A204.1 (cell line): Measurements from ENCODE around the gene AGAP1.

ENCODE experiments used
- FAIRE-seq: peaks from 2 replicates; lab custom pipeline; 2012; peaks lifted over from hg19 to GRCh38; lab: Jason Lieb, UNC

AGAP1 gene

GRCh38 chr2:235569837-235570236 is 76.0 kb downstream of the AGAP1 start:
- no peak for FAIRE-seq

GRCh38 chr2:235570256-235570655 is 76.4 kb downstream of the AGAP1 start:
- FAIRE-seq: no peak

- FAIRE-seq: no peak
Measured at GRCh38 chr2:235570966-235571692, 77.3 kb downstream of the AGAP1 start.

DNA sequence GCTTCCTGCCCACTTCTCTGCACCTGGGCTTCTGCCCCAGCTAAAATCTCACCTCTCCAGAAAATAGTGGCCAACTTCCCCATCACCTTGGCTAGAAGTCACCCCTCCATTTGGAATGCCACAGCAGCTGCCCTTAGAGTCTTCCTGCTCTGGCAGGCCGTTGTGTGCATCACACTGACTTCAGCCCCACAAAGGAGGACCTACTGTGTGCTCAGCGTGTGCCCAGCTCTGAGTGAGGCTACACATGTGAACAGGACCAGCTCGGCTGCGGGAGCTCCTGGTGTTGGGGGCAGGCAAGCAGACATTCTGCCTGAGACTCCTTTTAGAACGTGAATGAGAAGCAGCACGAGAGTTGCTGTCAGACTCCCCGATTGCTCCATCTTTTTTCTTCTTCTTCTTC is 78.7 kb downstream of the AGAP1 start:
- FAIRE-seq: no peak

DNA sequence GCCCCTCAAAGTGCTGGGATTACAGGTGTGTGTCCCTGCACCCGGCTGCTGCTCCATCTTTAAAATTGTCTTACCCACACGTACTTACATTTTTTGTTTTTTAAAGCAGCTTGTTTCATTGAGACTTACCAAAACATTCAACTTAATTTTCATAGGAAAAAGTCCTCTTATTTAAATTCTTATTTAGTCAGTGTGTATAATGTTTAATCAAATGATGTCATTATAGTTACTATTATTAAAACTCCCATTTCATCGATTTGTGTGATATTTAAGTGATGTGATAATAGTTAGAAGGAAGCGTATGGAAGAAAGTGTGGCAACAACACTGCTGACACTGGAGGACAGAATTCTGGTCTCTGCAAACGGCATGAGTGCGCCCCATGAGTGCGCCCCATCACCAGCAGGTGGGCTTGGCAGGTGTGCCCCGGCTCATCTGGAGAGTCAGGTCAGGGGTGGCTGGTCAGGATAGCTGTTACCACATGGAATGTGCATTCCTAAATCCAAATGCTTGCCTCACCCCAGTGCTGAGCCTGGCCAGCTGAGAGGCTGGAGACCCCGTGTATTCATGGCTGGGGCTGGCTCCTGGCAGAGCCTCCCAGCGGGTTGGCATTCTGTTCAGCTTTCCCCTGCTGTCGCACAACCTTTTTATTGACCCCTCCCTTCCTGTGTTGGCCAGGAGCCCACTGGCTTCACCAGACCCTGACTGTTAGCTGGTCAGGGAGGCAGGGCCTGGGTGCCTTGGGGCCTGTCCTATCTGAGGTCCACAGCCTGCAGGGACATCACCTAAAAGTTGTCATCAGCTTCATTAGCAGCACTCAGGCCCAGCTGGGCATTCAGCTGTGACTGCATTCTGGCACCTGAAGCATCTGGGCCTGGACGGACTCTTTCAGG is 79.7 kb downstream of the AGAP1 start:
- no peak for FAIRE-seq

- no peak for FAIRE-seq
Measured at GRCh38 chr2:235575431-235575830, 81.6 kb downstream of the AGAP1 start.

DNA sequence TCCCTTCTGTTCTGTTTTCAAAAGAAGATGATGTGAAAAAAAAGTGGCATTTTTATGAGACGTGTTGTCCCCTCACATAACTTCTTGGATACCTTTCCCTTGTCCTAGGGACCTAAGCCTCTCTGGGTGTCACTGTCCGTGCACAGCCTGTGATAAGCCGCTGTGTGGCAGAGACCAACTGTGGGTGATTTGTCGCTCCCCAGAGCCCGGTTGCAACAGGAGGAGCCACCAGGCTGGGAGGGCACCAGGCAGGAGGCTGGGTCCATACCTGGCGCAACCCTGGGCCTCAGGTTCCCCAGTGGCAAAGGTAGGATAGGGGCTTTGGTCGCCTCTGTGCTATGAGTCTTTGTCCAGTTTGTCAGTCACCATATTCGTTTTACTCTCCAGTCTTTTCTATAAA is 82.1 kb downstream of the AGAP1 start:
- no peak for FAIRE-seq

DNA sequence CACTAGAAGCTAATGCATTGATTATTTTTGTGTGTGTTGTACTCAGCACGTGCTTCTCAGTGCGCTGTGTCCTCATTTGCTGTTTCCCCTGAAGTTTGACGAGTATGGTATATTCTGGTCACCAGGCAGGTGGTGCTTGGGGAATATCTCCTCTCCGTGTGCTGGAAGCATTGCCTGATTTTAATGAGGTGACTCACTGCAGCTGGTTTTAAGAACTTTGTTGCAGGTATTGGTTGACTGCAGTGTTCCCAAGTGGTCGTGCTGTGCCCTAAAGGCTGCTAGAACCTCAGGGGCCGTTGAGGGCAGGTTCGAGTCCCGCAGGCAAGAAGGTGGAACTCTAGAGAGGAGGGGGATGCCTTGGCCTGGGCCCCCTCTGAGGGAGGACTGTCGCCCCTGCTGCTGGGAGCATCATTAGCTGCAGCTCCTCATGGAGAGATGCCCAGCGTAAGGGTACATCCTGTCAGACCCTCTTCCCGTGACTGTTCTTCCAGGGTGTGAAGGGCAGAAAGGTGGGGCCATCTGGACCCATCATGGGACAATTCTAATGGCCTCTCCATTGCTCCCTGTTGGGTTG is 82.6 kb downstream of the AGAP1 start:
- no peak for FAIRE-seq

- FAIRE-seq: no peak
Measured at GRCh38 chr2:235577404-235578330, 83.8 kb downstream of the AGAP1 start.

DNA sequence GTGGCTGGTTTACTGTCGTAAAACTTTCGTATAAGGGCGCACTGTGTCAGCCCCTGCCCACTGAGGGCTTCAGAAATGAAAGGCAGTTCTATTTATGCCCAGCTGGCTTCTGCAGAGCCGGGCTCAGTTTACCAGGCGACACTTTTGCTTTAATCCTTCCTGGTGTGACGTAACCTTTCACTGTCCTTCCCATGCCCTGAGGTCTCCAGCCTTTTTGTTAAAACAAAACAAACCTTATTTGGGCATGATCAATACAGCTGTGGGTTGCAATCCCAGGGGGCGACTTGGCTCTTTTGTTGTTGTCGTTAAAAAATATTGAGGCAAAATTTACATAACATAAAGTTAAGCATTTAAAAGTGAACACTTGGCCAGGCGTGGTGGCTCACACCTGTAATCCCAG is 85.3 kb downstream of the AGAP1 start:
- no peak for FAIRE-seq

- FAIRE-seq: no peak
Measured at GRCh38 chr2:235580426-235581157, 86.7 kb downstream of the AGAP1 start.

- FAIRE-seq: no peak
Measured at GRCh38 chr2:235582081-235582686, 88.3 kb downstream of the AGAP1 start.

GRCh38 chr2:235582729-235583128 is 88.9 kb downstream of the AGAP1 start:
- FAIRE-seq: no peak

GRCh38 chr2:235583144-235583543 is 89.3 kb downstream of the AGAP1 start:
- FAIRE-seq: no peak

GRCh38 chr2:235583925-235584637 is 90.2 kb downstream of the AGAP1 start:
- FAIRE-seq: no peak

- no peak for FAIRE-seq
Measured at GRCh38 chr2:235584638-235585007, 90.8 kb downstream of the AGAP1 start.

GRCh38 chr2:235587202-235587601 is 93.4 kb downstream of the AGAP1 start:
- no peak for FAIRE-seq

- FAIRE-seq: no peak
Measured at GRCh38 chr2:235588750-235589149, 94.9 kb downstream of the AGAP1 start.

GRCh38 chr2:235591231-235591730 is 97.4 kb downstream of the AGAP1 start:
- no peak for FAIRE-seq

GRCh38 chr2:235591921-235592320 is 98.1 kb downstream of the AGAP1 start:
- FAIRE-seq: no peak
